Measurements from ENCODE around the gene FNDC3B.

FNDC3B gene

DNA sequence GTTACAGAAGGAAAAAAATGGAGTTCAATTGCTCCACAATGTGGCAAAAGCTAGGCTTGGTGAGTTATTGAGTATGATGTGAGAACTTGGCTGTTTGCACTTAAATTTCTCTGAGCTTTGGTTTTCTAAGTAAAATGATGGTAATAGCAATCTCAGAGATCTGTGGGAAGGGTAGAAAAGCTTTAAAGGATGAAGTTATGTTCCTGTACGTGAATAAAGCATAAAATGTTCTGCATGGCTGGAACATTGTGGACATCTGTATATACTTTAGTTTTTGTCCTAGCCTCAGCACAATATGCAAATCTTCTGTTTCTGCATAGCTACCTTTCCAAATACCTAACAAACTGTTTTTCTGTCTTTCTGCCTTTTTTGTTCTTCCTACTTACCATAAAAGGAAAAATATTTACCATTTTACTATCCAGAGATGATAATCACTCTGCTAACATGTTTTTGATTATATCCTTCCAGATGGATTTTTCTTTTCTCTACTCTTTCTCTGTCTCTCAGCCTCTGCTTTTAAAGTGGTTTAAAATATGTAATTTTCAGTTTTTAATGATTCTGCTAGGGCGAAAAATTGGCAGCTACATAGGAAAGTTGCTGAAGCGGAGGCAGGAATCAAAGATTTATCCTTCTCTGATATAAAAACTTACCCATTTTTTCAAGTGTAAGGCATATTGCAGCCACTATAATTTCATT lies 188.1 kb downstream of the FNDC3B start:
- no peak for TF ChIP-seq CTCF (IDR thresholded peaks at IDR 0.05; ENCODE audit: low read depth, low read length)
- no peaks in the 10 kb centered on the region for H3K27me3 ChIP-seq
- no peak for DNase-seq
- H3K36me3 ChIP-seq, result peaks cover 8% of the 10 kb centered on the region
- H3K9me3 ChIP-seq, result no peaks in the 10 kb centered on the region
- H3K4me3 ChIP-seq (ENCODE audit: low read depth, low read length), result no peak overlapping the region
- H3K4me1 ChIP-seq, result peaks cover 7% of the 10 kb centered on the region

DNA sequence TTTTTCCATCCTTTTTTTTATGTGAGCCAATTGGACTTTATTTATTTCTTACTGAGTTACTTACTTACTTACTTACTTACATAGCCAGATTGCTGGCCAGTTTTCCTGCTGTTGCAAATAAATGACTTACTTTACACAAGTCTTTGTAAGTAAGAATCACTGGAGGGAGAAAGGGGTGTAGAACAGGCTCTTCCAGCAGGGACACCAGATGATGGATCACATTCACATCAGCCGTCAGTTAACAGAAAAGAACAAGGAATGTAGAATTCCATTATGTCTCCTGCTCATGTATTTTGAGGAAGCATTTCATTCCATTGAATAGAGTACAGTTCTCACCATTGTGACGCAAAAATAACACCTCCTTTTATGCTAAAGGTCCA lies 188.6 kb downstream of the FNDC3B start:
- Histone ChIP-seq H3K4me3 (ENCODE audit: low read depth, low read length) (no peak overlapping the region), H3K36me3 (peaks cover 8% of the 10 kb centered on the region), H3K4me1 (peaks cover 3% of the 10 kb centered on the region; the same call in 1 of the 2 replicates), H3K9me3 (no peaks in the 10 kb centered on the region), H3K27me3 (no peaks in the 10 kb centered on the region)
- DNase-seq, result no peak
- TF ChIP-seq CTCF (IDR thresholded peaks at IDR 0.05; ENCODE audit: low read depth, low read length), result no peak

GRCh38 chr3:172229462-172229861 lies 190.1 kb downstream of the FNDC3B start:
- Histone ChIP-seq H3K27me3 (no peaks in the 10 kb centered on the region), H3K4me1 (peaks cover 2% of the 10 kb centered on the region; the same call in 1 of the 2 replicates), H3K4me3 (ENCODE audit: low read depth, low read length) (no peak overlapping the region), H3K36me3 (peaks cover 8% of the 10 kb centered on the region), H3K9me3 (no peaks in the 10 kb centered on the region)
- no peak for DNase-seq
- TF ChIP-seq CTCF (IDR thresholded peaks at IDR 0.05; ENCODE audit: low read depth, low read length), result no peak

- no peak for TF ChIP-seq CTCF (IDR thresholded peaks at IDR 0.05; ENCODE audit: low read depth, low read length)
Measured at GRCh38 chr3:172231318-172231901, 192.0 kb downstream of the FNDC3B start.

GRCh38 chr3:172232579-172233212 lies 193.3 kb downstream of the FNDC3B start:
- Histone ChIP-seq H3K27me3 (no peaks in the 10 kb centered on the region), H3K4me1 (no peaks in the 10 kb centered on the region; the same call in 1 of the 2 replicates), H3K4me3 (ENCODE audit: low read depth, low read length) (no peak overlapping the region), H3K36me3 (no peaks in the 10 kb centered on the region; the same call in 1 of the 2 replicates), H3K9me3 (no peaks in the 10 kb centered on the region)
- DNase-seq, result no peak
- TF ChIP-seq CTCF (IDR thresholded peaks at IDR 0.05; ENCODE audit: low read depth, low read length), result no peak

More at GRCh38 chr3:172231318-172231901, 192.0 kb downstream of the FNDC3B start:
- Histone ChIP-seq H3K4me3 (ENCODE audit: low read depth, low read length) (no peak overlapping the region), H3K4me1 (no peaks in the 10 kb centered on the region; the same call in 1 of the 2 replicates), H3K9me3 (no peaks in the 10 kb centered on the region), H3K27me3 (no peaks in the 10 kb centered on the region), H3K36me3 (peaks cover 8% of the 10 kb centered on the region)
- DNase-seq, result no peak

All from BE2C (cell line).